ENCODE data around the gene LIN37. TPM values are rescaled to one million over a fixed set of nuclear protein-coding genes. Genes with fewer than 3 reads are reported as not detected.
A peak's percentile ranks its signal among the peaks of the same experiment; 100 is the strongest.

LIN37 gene
- total RNA-seq: 13.8 and 14.2 TPM in 2 replicates

- DNase-seq (ENCODE audit: low read depth): peak; percentile 100
- H3K4me3 ChIP-seq (ENCODE audit: low read depth, low read length): peak within 1 kb of the TSS; percentile 100
- TF ChIP-seq CTCF (IDR thresholded peaks at IDR 0.05; ENCODE audit: insufficient read depth, low read depth, low read length): no peak
Measured at GRCh38 chr19:35748106-35749020, at the start of gene LIN37. TSS of gene LIN37 (plus strand) at chr19:35748576. CDS start at chr19:35748725, 149 bp downstream.

GRCh38 chr19:35702223-35703012, 46.0 kb upstream of the LIN37 start:
- H3K4me3 ChIP-seq (ENCODE audit: low read depth, low read length): peak overlapping the region; percentile 74
- DNase-seq (ENCODE audit: low read depth): peak; percentile 98
- no peak for TF ChIP-seq CTCF (IDR thresholded peaks at IDR 0.05; ENCODE audit: insufficient read depth, low read depth, low read length)

GRCh38 chr19:35703343-35703742, 45.0 kb upstream of the LIN37 start:
- no peak for DNase-seq (ENCODE audit: low read depth)
- H3K4me3 ChIP-seq (ENCODE audit: low read depth, low read length): no peak overlapping the region
- TF ChIP-seq CTCF (IDR thresholded peaks at IDR 0.05; ENCODE audit: insufficient read depth, low read depth, low read length): no peak

GRCh38 chr19:35704218-35704617, 44.2 kb upstream of the LIN37 start, which contains the start of gene ZBTB32:
TSS of gene ZBTB32 (plus strand) at chr19:35704558. CDS start at chr19:35714627, 10,069 bp downstream.
- TF ChIP-seq CTCF (IDR thresholded peaks at IDR 0.05; ENCODE audit: insufficient read depth, low read depth, low read length): no peak
- DNase-seq (ENCODE audit: low read depth): peak; percentile 76
- no peak within 1 kb of the TSS for H3K4me3 ChIP-seq (ENCODE audit: low read depth, low read length)

- no peak for DNase-seq (ENCODE audit: low read depth)
- no peak overlapping the region for H3K4me3 ChIP-seq (ENCODE audit: low read depth, low read length)
- no peak for TF ChIP-seq CTCF (IDR thresholded peaks at IDR 0.05; ENCODE audit: insufficient read depth, low read depth, low read length)
Measured at GRCh38 chr19:35708391-35708790, 40.0 kb upstream of the LIN37 start.

- H3K4me3 ChIP-seq (ENCODE audit: low read depth, low read length): no peak overlapping the region
- TF ChIP-seq CTCF (IDR thresholded peaks at IDR 0.05; ENCODE audit: insufficient read depth, low read depth, low read length): no peak
- DNase-seq (ENCODE audit: low read depth): no peak
Measured at GRCh38 chr19:35710784-35711723, 37.3 kb upstream of the LIN37 start.
